Measurements from ENCODE around the gene LGR5. TPM values are rescaled to one million over a fixed set of nuclear protein-coding genes. Genes with fewer than 3 reads are reported as not detected.

LGR5 gene
- total RNA-seq, 2 experiments from 2014 or later = not detected

DNA sequence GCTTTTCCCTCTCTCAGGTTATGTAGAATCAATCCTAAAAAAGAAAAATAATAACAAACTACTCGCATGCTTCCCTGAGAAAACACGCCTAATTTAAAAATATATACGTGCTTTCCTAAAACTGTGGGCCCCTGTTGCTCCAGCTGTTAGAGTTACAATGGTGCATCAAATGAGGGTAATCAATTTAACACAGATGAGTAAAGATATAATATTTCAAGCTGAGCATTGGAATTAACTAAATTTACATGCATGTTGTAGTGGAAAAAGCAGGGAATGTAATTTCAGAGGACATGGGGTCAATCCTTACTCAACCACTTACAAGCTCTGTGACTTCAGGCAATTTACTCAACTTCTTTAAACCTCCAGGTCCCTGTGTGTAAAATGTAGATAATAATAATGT lies 22.4 kb upstream of the LGR5 start:
- Mint-ChIP-seq H3K9me3 (ENCODE audit: low read depth) (no peaks in the 10 kb centered on the region), H3K4me1 (no peaks in the 10 kb centered on the region), H3K36me3 (no peaks in the 10 kb centered on the region), H3K27me3 (no peaks in the 10 kb centered on the region), H3K27ac (no peak overlapping the region), H3K4me3 (no peak overlapping the region)
- DNase-seq (no peak), ATAC-seq (no peak)
- CTCF ChIA-PET = interaction anchor here (4.4 kb wide), 1 partner anchor 330 kb away, joined by 64 read pairs; no protein-coding TSS in a partner anchor

DNA sequence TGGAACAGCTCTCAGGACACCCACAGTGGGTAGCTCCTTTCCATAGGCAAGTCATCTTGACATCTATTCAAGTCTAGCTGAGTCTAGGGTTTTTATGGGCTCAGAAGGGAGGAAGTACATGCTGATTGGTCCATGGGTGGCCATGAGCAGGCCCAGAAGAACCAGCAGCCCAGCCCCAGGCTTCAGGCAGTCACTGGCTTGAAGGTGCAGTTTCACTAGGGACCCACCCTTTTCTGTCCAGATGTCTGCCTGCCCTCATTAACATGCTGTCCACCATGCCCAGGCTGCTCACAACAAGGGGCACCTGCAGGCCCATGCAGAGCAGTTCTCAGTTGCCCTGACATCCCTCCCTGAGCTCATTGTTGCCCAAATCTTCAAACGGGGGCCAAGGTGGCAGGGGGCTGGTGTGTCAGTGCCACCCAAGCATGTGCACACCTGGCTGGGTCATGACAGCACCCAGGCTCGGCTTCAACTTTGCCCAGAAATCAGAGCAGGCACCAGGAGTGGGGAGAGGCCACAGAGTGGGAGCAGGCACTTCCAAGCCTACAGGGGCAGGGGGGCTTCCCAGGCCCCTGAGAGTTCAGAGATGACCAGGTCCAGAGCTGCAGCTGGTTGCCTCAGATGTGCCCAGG lies 18.7 kb upstream of the LGR5 start:
- DNase-seq = no peak
- ATAC-seq = no peak
- H3K9me3 Mint-ChIP-seq (ENCODE audit: low read depth) = no peaks in the 10 kb centered on the region
- H3K4me3 Mint-ChIP-seq = no peak overlapping the region
- no peaks in the 10 kb centered on the region for H3K4me1 Mint-ChIP-seq
- CTCF ChIA-PET = no interaction called here
- no peaks in the 10 kb centered on the region for H3K36me3 Mint-ChIP-seq
- H3K27me3 Mint-ChIP-seq = peaks cover 11% of the 10 kb centered on the region
- H3K27ac Mint-ChIP-seq = no peak overlapping the region

DNA sequence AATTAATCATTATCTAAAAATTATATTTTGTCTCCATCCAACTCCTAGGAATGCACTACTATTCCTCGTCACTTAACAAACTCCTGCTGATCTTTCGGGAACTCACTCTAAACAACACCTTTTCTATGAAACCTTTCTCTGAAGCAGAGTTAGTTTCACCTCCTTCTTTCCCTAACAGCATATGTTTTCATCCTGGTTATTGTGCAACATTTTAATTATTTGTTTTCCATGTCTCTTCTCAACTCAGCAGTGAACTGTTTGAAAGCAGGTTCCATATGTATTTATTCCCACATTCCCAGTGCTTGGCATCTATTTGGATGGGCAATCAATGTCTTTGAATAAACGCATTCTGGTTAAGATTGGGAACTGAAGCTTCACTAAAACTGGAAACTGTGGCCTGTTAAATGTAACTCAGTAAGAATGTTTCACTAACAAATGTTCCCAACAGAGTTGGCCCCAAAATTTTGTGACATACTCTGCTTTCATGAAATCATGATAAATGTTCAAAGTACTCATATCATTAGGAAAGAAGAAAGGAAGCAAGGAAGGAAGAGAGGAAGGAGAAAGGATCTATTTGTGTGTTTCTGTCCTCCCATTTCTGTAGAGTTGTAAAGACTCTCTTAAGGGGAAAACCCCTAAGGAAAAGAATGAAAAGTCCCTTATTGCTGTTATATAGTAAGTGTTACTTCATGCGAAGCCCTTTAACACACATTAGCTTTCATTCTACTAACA lies 13.9 kb upstream of the LGR5 start:
- CTCF ChIA-PET = no interaction called here
- no peaks in the 10 kb centered on the region for H3K4me1 Mint-ChIP-seq
- DNase-seq (no peak), ATAC-seq (no peak)
- H3K9me3 Mint-ChIP-seq (ENCODE audit: low read depth) = no peaks in the 10 kb centered on the region
- H3K36me3 Mint-ChIP-seq = no peaks in the 10 kb centered on the region
- no peak overlapping the region for H3K27ac Mint-ChIP-seq
- peaks cover 23% of the 10 kb centered on the region for H3K27me3 Mint-ChIP-seq
- H3K4me3 Mint-ChIP-seq = no peak overlapping the region

GRCh38 chr12:71426300-71427047 lies 13.1 kb upstream of the LGR5 start:
- no peak for DNase-seq
- H3K27ac Mint-ChIP-seq = no peak overlapping the region
- CTCF ChIA-PET = no interaction called here
- H3K4me3 Mint-ChIP-seq = no peak overlapping the region
- no peak for ATAC-seq
- H3K4me1 Mint-ChIP-seq = no peaks in the 10 kb centered on the region
- H3K36me3 Mint-ChIP-seq = no peaks in the 10 kb centered on the region
- H3K9me3 Mint-ChIP-seq (ENCODE audit: low read depth) = no peaks in the 10 kb centered on the region
- H3K27me3 Mint-ChIP-seq = peaks cover 23% of the 10 kb centered on the region

GRCh38 chr12:71430756-71431155 lies 8.8 kb upstream of the LGR5 start:
- DNase-seq (no peak), ATAC-seq (no peak)
- Mint-ChIP-seq H3K36me3 (no peaks in the 10 kb centered on the region), H3K9me3 (ENCODE audit: low read depth) (no peaks in the 10 kb centered on the region), H3K4me1 (no peaks in the 10 kb centered on the region), H3K27ac (no peak overlapping the region), H3K4me3 (no peak overlapping the region), H3K27me3 (peaks cover 28% of the 10 kb centered on the region)
- CTCF ChIA-PET = no interaction called here

GRCh38 chr12:71431991-71432390 lies 7.6 kb upstream of the LGR5 start:
- Mint-ChIP-seq H3K4me1 (no peaks in the 10 kb centered on the region), H3K36me3 (no peaks in the 10 kb centered on the region), H3K27me3 (peaks cover 32% of the 10 kb centered on the region), H3K27ac (no peak overlapping the region), H3K4me3 (no peak overlapping the region), H3K9me3 (ENCODE audit: low read depth) (peaks cover 3% of the 10 kb centered on the region)
- DNase-seq = no peak
- CTCF ChIA-PET = interaction anchor here (1.8 kb wide), 1 partner anchor 16 kb away, joined by 6 read pairs; no protein-coding TSS in a partner anchor
- no peak for ATAC-seq

DNA sequence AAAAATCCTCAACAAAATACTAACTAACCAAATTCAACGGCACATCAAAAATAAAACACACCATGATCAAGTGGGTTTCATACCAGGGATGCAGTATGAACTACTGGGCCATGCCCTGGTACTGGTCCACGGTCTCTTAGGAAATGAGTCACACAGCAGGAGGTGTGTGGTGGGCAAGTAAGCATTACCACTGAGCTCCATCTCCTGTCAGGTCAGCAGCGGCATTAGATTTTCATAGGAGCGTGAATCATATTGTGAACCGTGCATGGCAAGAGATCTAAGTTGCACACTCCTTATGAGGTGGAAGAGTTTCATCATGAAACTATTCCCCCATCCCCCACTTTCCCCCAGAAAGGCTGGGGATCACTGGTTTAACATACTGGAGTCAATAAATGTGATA lies 6.7 kb upstream of the LGR5 start:
- H3K4me3 Mint-ChIP-seq = no peak overlapping the region
- H3K36me3 Mint-ChIP-seq = no peaks in the 10 kb centered on the region
- no peak for ATAC-seq
- H3K27me3 Mint-ChIP-seq = peaks cover 41% of the 10 kb centered on the region
- H3K9me3 Mint-ChIP-seq (ENCODE audit: low read depth) = peaks cover 7% of the 10 kb centered on the region
- DNase-seq = no peak
- H3K27ac Mint-ChIP-seq = no peak overlapping the region
- H3K4me1 Mint-ChIP-seq = no peaks in the 10 kb centered on the region
- CTCF ChIA-PET = interaction anchor here (1.8 kb wide), 1 partner anchor 17 kb away, joined by 6 read pairs; no protein-coding TSS in a partner anchor

DNA sequence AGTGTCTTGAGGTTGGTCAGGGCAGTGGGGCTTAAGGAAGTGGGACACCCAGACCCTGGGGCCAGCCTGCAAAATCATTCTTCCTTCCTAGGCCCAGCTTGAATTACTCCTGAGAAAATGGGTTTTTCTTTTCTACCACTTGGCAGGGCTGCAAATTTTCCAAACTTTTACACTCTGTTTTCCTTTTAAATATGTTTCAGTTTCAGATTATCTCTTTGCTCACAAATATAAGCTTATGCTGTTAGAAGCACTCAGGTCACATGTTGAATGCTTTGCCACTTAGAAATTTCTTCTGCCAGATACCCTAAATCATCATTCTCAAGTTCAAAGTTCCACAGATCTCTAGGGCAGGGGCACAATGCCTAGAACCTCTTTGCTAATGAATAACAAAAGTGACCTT lies 2.9 kb upstream of the LGR5 start:
- CTCF ChIA-PET = no interaction called here
- H3K9me3 Mint-ChIP-seq (ENCODE audit: low read depth) = peaks cover 7% of the 10 kb centered on the region
- H3K27ac Mint-ChIP-seq = no peak overlapping the region
- ATAC-seq = no peak
- peaks cover 67% of the 10 kb centered on the region for H3K27me3 Mint-ChIP-seq
- peaks cover 4% of the 10 kb centered on the region for H3K36me3 Mint-ChIP-seq
- H3K4me1 Mint-ChIP-seq = peaks cover 19% of the 10 kb centered on the region
- no peak for DNase-seq
- no peak overlapping the region for H3K4me3 Mint-ChIP-seq

GRCh38 chr12:71438670-71439361 lies 782 bp upstream of the LGR5 start:
- Mint-ChIP-seq H3K27me3 (peaks cover 75% of the 10 kb centered on the region), H3K4me1 (peaks cover 19% of the 10 kb centered on the region), H3K36me3 (peaks cover 4% of the 10 kb centered on the region), H3K9me3 (ENCODE audit: low read depth) (peaks cover 7% of the 10 kb centered on the region), H3K4me3 (peak overlapping the region; percentile 49), H3K27ac (no peak overlapping the region)
- CTCF ChIA-PET = no interaction called here
- DNase-seq = no peak
- no peak for ATAC-seq

DNA sequence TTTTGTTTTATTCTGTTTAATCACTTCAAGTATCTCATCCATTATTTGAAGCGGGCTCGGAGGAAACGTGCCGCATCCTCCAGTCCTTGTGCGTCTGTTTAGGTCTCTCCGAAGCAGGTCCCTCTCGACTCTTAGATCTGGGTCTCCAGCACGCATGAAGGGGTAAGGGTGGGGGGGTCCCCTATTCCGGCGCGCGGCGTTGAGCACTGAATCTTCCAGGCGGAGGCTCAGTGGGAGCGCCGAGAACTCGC lies 311 bp upstream of the LGR5 start:
- Mint-ChIP-seq H3K4me1 (peaks cover 19% of the 10 kb centered on the region), H3K9me3 (ENCODE audit: low read depth) (peaks cover 7% of the 10 kb centered on the region), H3K36me3 (peaks cover 4% of the 10 kb centered on the region), H3K4me3 (peak overlapping the region; percentile 49), H3K27me3 (peaks cover 71% of the 10 kb centered on the region), H3K27ac (no peak overlapping the region)
- CTCF ChIA-PET = no interaction called here
- DNase-seq = no peak
- ATAC-seq = no peak

DNA sequence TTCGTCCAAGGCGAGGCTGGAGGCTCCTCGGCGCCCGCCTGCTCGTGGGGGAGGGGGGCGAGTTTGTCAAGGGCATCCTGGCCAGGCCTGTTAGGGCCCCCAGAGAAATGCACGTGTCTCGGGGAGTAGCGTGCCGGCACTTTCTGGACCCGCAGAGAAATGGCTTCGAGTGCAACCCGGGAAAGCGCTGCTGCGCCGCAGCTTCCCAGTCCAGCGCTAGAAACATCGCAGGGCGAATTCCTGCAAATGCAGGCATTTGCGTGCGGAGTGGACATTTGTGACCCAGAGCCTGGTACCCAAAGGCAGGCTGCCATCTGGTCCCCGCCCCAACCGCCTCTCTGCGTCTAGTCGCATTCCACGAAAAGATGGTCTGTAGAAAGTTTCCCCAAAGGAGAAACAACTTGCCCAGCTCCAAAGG lies 756 bp downstream of the LGR5 start:
- peak overlapping the region; percentile 60 for H3K4me3 Mint-ChIP-seq
- no peak for ATAC-seq
- peaks cover 19% of the 10 kb centered on the region for H3K4me1 Mint-ChIP-seq
- no peak overlapping the region for H3K27ac Mint-ChIP-seq
- CTCF ChIA-PET = interaction anchor here (1.2 to 1.5 kb wide), 2 partner anchors 196 to 307 kb away, joined by 4 read pairs; no protein-coding TSS in a partner anchor
- peaks cover 78% of the 10 kb centered on the region for H3K27me3 Mint-ChIP-seq
- peaks cover 7% of the 10 kb centered on the region for H3K9me3 Mint-ChIP-seq (ENCODE audit: low read depth)
- peaks cover 4% of the 10 kb centered on the region for H3K36me3 Mint-ChIP-seq
- no peak for DNase-seq

DNA sequence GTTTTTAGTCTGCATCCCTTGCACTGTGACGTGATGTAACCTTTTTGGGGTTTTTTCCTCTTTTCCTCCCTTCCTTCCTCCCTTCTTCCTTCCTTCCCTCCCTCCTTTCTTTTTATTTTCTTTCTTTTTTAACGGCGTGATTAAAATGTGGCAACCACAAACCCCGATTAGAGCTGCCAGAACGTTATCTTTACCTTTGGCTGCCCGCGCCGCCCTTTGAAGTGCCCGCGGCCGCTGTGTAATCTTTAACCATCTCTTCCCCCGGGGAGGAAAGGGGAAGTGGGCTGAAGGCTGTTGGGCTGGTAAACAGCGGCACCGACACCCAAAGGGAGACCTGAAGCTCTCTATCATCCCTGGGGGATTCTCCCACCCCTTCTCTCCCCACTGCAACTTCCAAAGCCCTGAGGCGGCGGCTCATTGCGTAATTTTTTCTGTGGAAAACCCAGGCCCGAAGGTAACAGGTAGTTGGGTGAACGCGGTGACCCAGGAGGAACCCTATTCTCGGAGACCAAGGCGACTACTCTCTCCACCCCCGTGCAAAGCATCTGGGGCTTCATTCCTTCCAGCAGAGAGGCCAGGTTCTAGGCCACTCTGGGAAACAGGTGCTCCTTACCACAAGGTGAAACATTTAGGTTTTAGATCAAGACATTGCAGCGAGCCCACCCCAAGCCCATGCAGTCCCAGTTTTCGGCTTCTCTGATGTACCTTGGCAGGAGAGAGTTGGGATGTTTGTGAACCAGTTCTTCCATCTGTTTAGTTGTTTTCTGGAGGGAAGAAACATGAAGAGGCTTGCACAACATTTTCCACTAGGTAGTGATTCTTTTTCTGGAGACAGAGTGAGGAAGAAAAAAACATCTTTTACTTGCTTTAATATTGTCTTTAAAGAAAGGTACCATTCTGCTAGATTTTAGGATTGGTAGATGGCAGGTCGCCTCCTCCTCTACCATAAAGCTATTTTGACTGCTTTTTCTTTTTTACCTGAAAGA lies 1.5 kb downstream of the LGR5 start:
- peaks cover 7% of the 10 kb centered on the region for H3K9me3 Mint-ChIP-seq (ENCODE audit: low read depth)
- CTCF ChIA-PET = interaction anchor here (1.2 to 1.5 kb wide), 2 partner anchors 196 to 306 kb away, joined by 4 read pairs; no protein-coding TSS in a partner anchor
- no peak overlapping the region for H3K27ac Mint-ChIP-seq

More for the DNA sequence above, 1.5 kb downstream of the LGR5 start:
- ATAC-seq (no peak), DNase-seq (no peak)
- peaks cover 4% of the 10 kb centered on the region for H3K36me3 Mint-ChIP-seq
- peaks cover 79% of the 10 kb centered on the region for H3K27me3 Mint-ChIP-seq
- H3K4me1 Mint-ChIP-seq = peaks cover 19% of the 10 kb centered on the region
- H3K4me3 Mint-ChIP-seq = peak overlapping the region; percentile 39
